ENCODE results near the gene PCK1.

- TF ChIP-seq POLR2AphosphoS5 (IDR thresholded peaks at IDR 0.05; ENCODE audit: low read depth) (no peak), EZH2phosphoT487 (IDR thresholded peaks at IDR 0.05; ENCODE audit: unreplicated experiment) (no peak), CTCF (conservative IDR thresholded peaks at IDR 0.05; ENCODE audit: low read depth in 2 of 2) (peak; percentile 30 to 42), ETS1 (IDR thresholded peaks at IDR 0.05) (no peak), REST (IDR thresholded peaks at IDR 0.05; ENCODE audit: unreplicated experiment) (no peak), CREB1 (CRISPR knock-in tag; IDR thresholded peaks at IDR 0.05; ENCODE audit: low read depth) (no peak), EZH2 (IDR thresholded peaks at IDR 0.05; ENCODE audit: low read depth, unreplicated experiment) (no peak)
These were observed 48.9 kb downstream of the PCK1 start for GRCh38 chr20:57609842-57610167.
